WTC11 (cell line): ENCODE measurements around the gene ABCB10. TPM values are rescaled to one million over a fixed set of nuclear protein-coding genes. Genes with fewer than 3 reads are reported as not detected.

Experiments used
- ATAC-seq: fragments of 200-7000 bp; cut with Tn5 transposase; 2 replicates; pipeline ENCODE4 v1.10.0; 2021; ENCODE audit warnings: mild to moderate bottlenecking, moderate library complexity
- CTCF ChIA-PET: fragments of 300-600 bp; sonication (Branson Sonifier 250); formaldehyde crosslinking; loops from one replicate; lab custom pipeline; 2021; ENCODE audit warnings: antibody characterized with exemption; lab: Charles Lee
- POLR2A ChIA-PET: fragments of 350-600 bp; sonication (Branson Sonifier 250); formaldehyde crosslinking; loops from one replicate; lab custom pipeline; 2021; ENCODE audit warnings: antibody characterized with exemption; lab: Charles Lee
- DNase-seq: peaks from one replicate; pipeline ENCODE4 v3.0.0; 2021; ENCODE audit warnings: low spot score
- H3K27ac Mint-ChIP-seq: 2 replicates; pipeline ENCODE4 v1.8.0; 2021; ENCODE audit warnings: mixed read lengths
- H3K27me3 Mint-ChIP-seq: 2 replicates; pipeline ENCODE4 v1.8.0; 2021; ENCODE audit warnings: low read depth, mild to moderate bottlenecking, moderate library complexity, mixed read lengths
- H3K36me3 Mint-ChIP-seq: 2 replicates; pipeline ENCODE4 v1.8.0; 2021; ENCODE audit warnings: mixed read lengths
- H3K4me1 Mint-ChIP-seq: 2 replicates; pipeline ENCODE4 v1.8.0; 2022; ENCODE audit warnings: mixed read lengths
- H3K4me3 Mint-ChIP-seq: 2 replicates; pipeline ENCODE4 v1.8.0; 2021; ENCODE audit warnings: mild to moderate bottlenecking, moderate library complexity, mixed read lengths
- H3K9me3 Mint-ChIP-seq: 2 replicates; pipeline ENCODE4 v1.8.0; 2021; ENCODE audit warnings: mixed read lengths
- CREM ChIP-seq: sonication (generic); formaldehyde crosslinking; IDR thresholded peaks from 2 replicates; pipeline ENCODE4 v1.8.1; 2022; ENCODE audit warnings: mild to moderate bottlenecking, missing genetic modification reagents, moderate library complexity
- ESRRA ChIP-seq: sonication (generic); formaldehyde crosslinking; IDR thresholded peaks from 2 replicates; pipeline ENCODE4 v1.8.1; 2022; ENCODE audit warnings: mild to moderate bottlenecking, missing genetic modification reagents, borderline replicate concordance
- ETV6 ChIP-seq: sonication (generic); formaldehyde crosslinking; IDR thresholded peaks from 2 replicates; pipeline ENCODE4 v1.8.1; 2022; ENCODE audit warnings: mild to moderate bottlenecking, missing genetic modification reagents
- KAT7 ChIP-seq: sonication (generic); formaldehyde crosslinking; IDR thresholded peaks from 2 replicates; pipeline ENCODE4 v1.8.1; 2023; ENCODE audit warnings: missing genetic modification reagents, mild to moderate bottlenecking, borderline replicate concordance
- NFATC4 ChIP-seq: fragments of 250-450 bp; sonication (Bioruptor Pico); IDR thresholded peaks from 2 replicates; pipeline ENCODE4 v1.9.0; 2021; ENCODE audit warnings: mild to moderate bottlenecking
- NFE2L1 ChIP-seq: sonication (generic); formaldehyde crosslinking; IDR thresholded peaks from 2 replicates; pipeline ENCODE4 v1.8.1; 2023; ENCODE audit warnings: missing genetic modification reagents
- NR3C1 ChIP-seq: sonication (generic); formaldehyde crosslinking; conservative IDR thresholded peaks from 2 replicates; pipeline ENCODE4 v1.8.1; 2023; ENCODE audit warnings: low read depth, mild to moderate bottlenecking, missing genetic modification reagents
- SMAD4 ChIP-seq: sonication (generic); formaldehyde crosslinking; IDR thresholded peaks from 2 replicates; pipeline ENCODE4 v1.8.0; 2022; ENCODE audit warnings: mild to moderate bottlenecking, missing genetic modification reagents
- TEAD1 ChIP-seq: sonication (generic); formaldehyde crosslinking; IDR thresholded peaks from 2 replicates; pipeline ENCODE4 v1.8.0; 2022; ENCODE audit warnings: mild to moderate bottlenecking, missing genetic modification reagents
- ZNF138 ChIP-seq: sonication (generic); formaldehyde crosslinking; conservative IDR thresholded peaks from 2 replicates; pipeline ENCODE4 v1.8.1; 2022; ENCODE audit warnings: mild to moderate bottlenecking, moderate library complexity, missing genetic modification reagents
- ZNF317 ChIP-seq: sonication (generic); formaldehyde crosslinking; IDR thresholded peaks from 2 replicates; pipeline ENCODE4 v1.8.1; 2023; ENCODE audit warnings: low read depth, mild to moderate bottlenecking, moderate library complexity, missing genetic modification reagents, borderline replicate concordance
- ZNF396 ChIP-seq: fragments of 250-450 bp; sonication (Bioruptor Pico); IDR thresholded peaks from 2 replicates; pipeline ENCODE4 v1.8.0; 2021; ENCODE audit warnings: mild to moderate bottlenecking, moderate library complexity, borderline replicate concordance
- total RNA-seq: library from RNA; stranded (reverse); gene quantifications from 3 replicates; pipeline ENCODE4 v1.2.3, GENCODE V29; 2021
- TF ChIP-seq, protein P1 (sequence below): sonication (generic); formaldehyde crosslinking; IDR thresholded peaks from 2 replicates; pipeline ENCODE4 v1.8.0; 2022; ENCODE audit warnings: missing genetic modification reagents
- TF ChIP-seq, protein P2 (sequence below): sonication (generic); formaldehyde crosslinking; IDR thresholded peaks from 2 replicates; pipeline ENCODE4 v1.8.1; 2023; ENCODE audit warnings: mild to moderate bottlenecking, missing genetic modification reagents
- TF ChIP-seq, protein P3 (sequence below): sonication (generic); formaldehyde crosslinking; IDR thresholded peaks from 2 replicates; pipeline ENCODE4 v1.8.1; 2022; ENCODE audit warnings: missing genetic modification reagents, borderline replicate concordance
- TF ChIP-seq, protein P4 (sequence below): fragments of 250-450 bp; sonication (Bioruptor Pico); IDR thresholded peaks from 2 replicates; pipeline ENCODE4 v1.9.0; 2021; ENCODE audit warnings: moderate library complexity, mild to moderate bottlenecking, inconsistent platforms, borderline replicate concordance
- TF ChIP-seq, protein P5 (sequence below): fragments of 250-450 bp; sonication (Bioruptor Pico); IDR thresholded peaks from 2 replicates; pipeline ENCODE4 v1.9.0; 2021; ENCODE audit warnings: mild to moderate bottlenecking
- TF ChIP-seq, protein P6 (sequence below): sonication (generic); formaldehyde crosslinking; IDR thresholded peaks from 2 replicates; pipeline ENCODE4 v1.8.0; 2023; ENCODE audit warnings: missing genetic modification reagents
- TF ChIP-seq, protein P7 (sequence below): sonication (generic); formaldehyde crosslinking; IDR thresholded peaks from 2 replicates; pipeline ENCODE4 v1.8.0; 2022; ENCODE audit warnings: mild to moderate bottlenecking, missing genetic modification reagents

Gene ABCB10
- total RNA-seq, 1 experiment from 2014 or later, result 11.0 TPM

DNA sequence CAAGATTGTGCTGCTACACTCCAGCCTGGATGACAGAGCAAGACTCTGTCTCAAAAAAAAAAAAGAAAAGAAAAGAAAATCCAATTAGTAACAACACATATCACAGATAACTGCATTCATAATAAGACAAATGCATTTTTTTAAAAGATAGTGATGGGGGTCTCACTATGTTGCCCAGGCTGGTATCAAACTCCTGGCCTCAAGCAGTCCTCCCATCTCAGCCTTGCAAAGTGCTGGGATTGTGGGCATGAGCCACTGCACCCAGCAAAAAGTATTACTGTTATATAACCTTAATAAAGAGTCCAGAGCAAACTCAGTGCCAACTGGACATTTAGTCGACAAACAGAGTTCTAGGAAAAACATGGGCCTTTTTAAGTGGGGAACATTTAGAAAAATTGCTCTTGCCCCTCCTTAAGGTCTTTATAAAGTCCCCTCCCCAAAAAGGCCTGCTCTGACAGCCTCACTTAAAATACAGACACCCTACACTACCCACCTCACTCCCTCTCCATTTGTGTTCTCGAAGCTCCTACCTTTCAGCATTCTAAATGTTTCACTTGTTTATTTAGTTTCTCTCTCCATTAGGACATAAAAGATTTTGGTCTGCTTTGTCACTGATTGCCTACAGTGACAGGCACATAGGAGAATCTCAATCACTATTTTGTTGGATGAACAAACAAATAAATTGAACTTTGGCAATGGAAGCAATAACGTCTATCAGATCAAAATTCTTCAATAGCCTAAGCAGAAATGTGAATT, 7.5 kb downstream of the ABCB10 start:
- TF ChIP-seq NFE2L1 (CRISPR knock-in tag) (no peak), NFATC4 (CRISPR knock-in tag) (no peak), ETV6 (CRISPR knock-in tag) (no peak)
- TF ChIP-seq, protein P1, sequence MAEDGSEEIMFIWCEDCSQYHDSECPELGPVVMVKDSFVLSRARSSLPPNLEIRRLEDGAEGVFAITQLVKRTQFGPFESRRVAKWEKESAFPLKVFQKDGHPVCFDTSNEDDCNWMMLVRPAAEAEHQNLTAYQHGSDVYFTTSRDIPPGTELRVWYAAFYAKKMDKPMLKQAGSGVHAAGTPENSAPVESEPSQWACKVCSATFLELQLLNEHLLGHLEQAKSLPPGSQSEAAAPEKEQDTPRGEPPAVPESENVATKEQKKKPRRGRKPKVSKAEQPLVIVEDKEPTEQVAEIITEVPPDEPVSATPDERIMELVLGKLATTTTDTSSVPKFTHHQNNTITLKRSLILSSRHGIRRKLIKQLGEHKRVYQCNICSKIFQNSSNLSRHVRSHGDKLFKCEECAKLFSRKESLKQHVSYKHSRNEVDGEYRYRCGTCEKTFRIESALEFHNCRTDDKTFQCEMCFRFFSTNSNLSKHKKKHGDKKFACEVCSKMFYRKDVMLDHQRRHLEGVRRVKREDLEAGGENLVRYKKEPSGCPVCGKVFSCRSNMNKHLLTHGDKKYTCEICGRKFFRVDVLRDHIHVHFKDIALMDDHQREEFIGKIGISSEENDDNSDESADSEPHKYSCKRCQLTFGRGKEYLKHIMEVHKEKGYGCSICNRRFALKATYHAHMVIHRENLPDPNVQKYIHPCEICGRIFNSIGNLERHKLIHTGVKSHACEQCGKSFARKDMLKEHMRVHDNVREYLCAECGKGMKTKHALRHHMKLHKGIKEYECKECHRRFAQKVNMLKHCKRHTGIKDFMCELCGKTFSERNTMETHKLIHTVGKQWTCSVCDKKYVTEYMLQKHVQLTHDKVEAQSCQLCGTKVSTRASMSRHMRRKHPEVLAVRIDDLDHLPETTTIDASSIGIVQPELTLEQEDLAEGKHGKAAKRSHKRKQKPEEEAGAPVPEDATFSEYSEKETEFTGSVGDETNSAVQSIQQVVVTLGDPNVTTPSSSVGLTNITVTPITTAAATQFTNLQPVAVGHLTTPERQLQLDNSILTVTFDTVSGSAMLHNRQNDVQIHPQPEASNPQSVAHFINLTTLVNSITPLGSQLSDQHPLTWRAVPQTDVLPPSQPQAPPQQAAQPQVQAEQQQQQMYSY (CRISPR knock-in tag), result no peak
- Mint-ChIP-seq H3K36me3 (no peaks in the 10 kb centered on the region), H3K27me3 (no peaks in the 10 kb centered on the region), H3K4me3 (no peak overlapping the region), H3K27ac (no peak overlapping the region; the same call in 1 of the 2 replicates), H3K4me1 (peaks cover 11% of the 10 kb centered on the region), H3K9me3 (no peaks in the 10 kb centered on the region)
- POLR2A ChIA-PET, result no interaction called here
- no peak for DNase-seq
- ATAC-seq, result no peak
- CTCF ChIA-PET, result no interaction called here

DNA sequence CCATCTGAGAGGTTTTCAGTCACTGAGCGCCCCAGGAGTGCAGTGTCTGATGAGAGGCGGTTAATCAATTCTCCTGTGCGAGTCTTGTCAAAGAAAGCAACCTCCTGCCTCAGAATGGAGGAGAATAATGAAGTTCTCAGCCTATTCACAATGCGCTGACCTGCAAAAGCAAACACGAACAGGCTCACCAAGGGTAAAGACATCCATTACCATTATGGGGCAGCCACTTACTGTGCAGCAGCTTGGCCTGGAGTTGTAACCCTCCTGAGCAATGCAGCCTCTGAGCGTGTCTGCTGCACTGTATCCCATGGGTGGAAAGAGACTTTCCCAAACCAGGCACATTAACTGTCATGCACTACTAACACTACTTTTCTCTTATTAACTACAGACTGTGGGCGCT, 11.0 kb downstream of the ABCB10 start:
- H3K27ac Mint-ChIP-seq, result no peak overlapping the region

DNA sequence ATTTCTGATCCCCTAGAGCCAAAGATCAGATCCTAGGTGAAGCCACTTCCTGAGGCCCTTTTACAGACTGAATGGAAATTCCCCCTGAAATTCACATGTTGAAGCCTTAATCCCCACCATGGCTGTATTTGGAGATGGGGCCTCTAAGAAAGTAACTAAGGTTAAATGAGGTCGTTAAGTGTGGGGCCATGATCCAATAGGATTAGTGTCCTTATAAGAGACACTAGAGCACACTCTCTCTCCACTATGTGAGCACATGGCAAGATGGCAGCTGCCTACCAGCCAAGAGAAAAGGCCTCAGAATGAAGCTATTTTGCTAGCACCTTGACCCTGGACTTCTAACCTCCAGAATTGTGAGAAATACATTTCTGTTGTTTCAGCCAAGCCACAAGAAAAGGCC, 13.9 kb downstream of the ABCB10 start:
- CTCF ChIA-PET, result no interaction called here
- no peaks in the 10 kb centered on the region for H3K4me1 Mint-ChIP-seq
- no peaks in the 10 kb centered on the region for H3K9me3 Mint-ChIP-seq
- H3K27ac Mint-ChIP-seq, result no peak overlapping the region
- no peak for ATAC-seq
- no peaks in the 10 kb centered on the region for H3K27me3 Mint-ChIP-seq
- POLR2A ChIA-PET, result no interaction called here
- peaks cover 18% of the 10 kb centered on the region; the same call in 1 of the 2 replicates for H3K36me3 Mint-ChIP-seq
- DNase-seq, result no peak
- no peak overlapping the region for H3K4me3 Mint-ChIP-seq
- TF ChIP-seq SMAD4 (CRISPR knock-in tag) (no peak), ESRRA (CRISPR knock-in tag) (no peak), CREM (CRISPR knock-in tag) (no peak), TEAD1 (CRISPR knock-in tag) (no peak), ZNF396 (CRISPR knock-in tag) (no peak), ZNF138 (no peak), NR3C1 (no peak)
- TF ChIP-seq, protein P2, sequence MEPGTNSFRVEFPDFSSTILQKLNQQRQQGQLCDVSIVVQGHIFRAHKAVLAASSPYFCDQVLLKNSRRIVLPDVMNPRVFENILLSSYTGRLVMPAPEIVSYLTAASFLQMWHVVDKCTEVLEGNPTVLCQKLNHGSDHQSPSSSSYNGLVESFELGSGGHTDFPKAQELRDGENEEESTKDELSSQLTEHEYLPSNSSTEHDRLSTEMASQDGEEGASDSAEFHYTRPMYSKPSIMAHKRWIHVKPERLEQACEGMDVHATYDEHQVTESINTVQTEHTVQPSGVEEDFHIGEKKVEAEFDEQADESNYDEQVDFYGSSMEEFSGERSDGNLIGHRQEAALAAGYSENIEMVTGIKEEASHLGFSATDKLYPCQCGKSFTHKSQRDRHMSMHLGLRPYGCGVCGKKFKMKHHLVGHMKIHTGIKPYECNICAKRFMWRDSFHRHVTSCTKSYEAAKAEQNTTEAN (CRISPR knock-in tag), result no peak
- TF ChIP-seq, protein P3, sequence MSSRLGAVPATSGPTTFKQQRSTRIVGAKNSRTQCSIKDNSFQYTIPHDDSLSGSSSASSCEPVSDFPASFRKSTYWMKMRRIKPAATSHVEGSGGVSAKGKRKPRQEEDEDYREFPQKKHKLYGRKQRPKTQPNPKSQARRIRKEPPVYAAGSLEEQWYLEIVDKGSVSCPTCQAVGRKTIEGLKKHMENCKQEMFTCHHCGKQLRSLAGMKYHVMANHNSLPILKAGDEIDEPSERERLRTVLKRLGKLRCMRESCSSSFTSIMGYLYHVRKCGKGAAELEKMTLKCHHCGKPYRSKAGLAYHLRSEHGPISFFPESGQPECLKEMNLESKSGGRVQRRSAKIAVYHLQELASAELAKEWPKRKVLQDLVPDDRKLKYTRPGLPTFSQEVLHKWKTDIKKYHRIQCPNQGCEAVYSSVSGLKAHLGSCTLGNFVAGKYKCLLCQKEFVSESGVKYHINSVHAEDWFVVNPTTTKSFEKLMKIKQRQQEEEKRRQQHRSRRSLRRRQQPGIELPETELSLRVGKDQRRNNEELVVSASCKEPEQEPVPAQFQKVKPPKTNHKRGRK, result no peak
- TF ChIP-seq, protein P4, sequence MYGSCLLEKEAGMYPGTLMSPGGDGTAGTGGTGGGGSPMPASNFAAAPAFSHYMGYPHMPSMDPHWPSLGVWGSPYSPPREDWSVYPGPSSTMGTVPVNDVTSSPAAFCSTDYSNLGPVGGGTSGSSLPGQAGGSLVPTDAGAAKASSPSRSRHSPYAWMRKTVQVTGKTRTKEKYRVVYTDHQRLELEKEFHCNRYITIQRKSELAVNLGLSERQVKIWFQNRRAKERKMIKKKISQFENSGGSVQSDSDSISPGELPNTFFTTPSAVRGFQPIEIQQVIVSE, result no peak
- TF ChIP-seq, protein P5, sequence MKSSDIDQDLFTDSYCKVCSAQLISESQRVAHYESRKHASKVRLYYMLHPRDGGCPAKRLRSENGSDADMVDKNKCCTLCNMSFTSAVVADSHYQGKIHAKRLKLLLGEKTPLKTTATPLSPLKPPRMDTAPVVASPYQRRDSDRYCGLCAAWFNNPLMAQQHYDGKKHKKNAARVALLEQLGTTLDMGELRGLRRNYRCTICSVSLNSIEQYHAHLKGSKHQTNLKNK (CRISPR knock-in tag), result no peak
- TF ChIP-seq, protein P6, sequence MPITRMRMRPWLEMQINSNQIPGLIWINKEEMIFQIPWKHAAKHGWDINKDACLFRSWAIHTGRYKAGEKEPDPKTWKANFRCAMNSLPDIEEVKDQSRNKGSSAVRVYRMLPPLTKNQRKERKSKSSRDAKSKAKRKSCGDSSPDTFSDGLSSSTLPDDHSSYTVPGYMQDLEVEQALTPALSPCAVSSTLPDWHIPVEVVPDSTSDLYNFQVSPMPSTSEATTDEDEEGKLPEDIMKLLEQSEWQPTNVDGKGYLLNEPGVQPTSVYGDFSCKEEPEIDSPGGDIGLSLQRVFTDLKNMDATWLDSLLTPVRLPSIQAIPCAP (CRISPR knock-in tag), result no peak
- TF ChIP-seq, protein P7, sequence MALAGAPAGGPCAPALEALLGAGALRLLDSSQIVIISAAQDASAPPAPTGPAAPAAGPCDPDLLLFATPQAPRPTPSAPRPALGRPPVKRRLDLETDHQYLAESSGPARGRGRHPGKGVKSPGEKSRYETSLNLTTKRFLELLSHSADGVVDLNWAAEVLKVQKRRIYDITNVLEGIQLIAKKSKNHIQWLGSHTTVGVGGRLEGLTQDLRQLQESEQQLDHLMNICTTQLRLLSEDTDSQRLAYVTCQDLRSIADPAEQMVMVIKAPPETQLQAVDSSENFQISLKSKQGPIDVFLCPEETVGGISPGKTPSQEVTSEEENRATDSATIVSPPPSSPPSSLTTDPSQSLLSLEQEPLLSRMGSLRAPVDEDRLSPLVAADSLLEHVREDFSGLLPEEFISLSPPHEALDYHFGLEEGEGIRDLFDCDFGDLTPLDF, result no peak

More for the DNA sequence above, 11.0 kb downstream of the ABCB10 start:
- no peak for TF ChIP-seq KAT7 (CRISPR knock-in tag)
- no peak for TF ChIP-seq SMAD4 (CRISPR knock-in tag)
- TF ChIP-seq, protein P6 (CRISPR knock-in tag), result no peak
- no peak for TF ChIP-seq ZNF317 (CRISPR knock-in tag)
- TF ChIP-seq, all 79 proteins: peak for 0
- CTCF ChIA-PET, result interaction anchor here (0.7 kb wide), 1 partner anchor 11 kb away, joined by 3 read pairs; no protein-coding TSS in a partner anchor
- POLR2A ChIA-PET, result no interaction called here
- Mint-ChIP-seq H3K9me3 (no peaks in the 10 kb centered on the region), H3K4me3 (no peak overlapping the region), H3K4me1 (no peaks in the 10 kb centered on the region), H3K36me3 (peaks cover 14% of the 10 kb centered on the region; the same call in 1 of the 2 replicates), H3K27me3 (no peaks in the 10 kb centered on the region)
- ATAC-seq, result no peak
- DNase-seq, result no peak
